Endothelial cell of umbilical vein (primary cell): ENCODE results near the gene MAP2K5.

Experiments
- CTCF ChIP-seq, 2 donors: IDR thresholded peaks; 1 replicate in 1 of 2; 2 replicates in 1 of 2; pipeline ENCODE4 v1.5.1; 2011; ENCODE audit warnings: low read length in 2 of 2, mild to moderate bottlenecking in 2 of 2, moderate library complexity in 2 of 2, control low read depth in 1 of 2, inconsistent platforms in 1 of 2, low read depth in 1 of 2; ENCODE audit not compliant: insufficient read depth in 1 of 2; ENCODE audit errors: extremely low read depth in 1 of 2
- EZH2 ChIP-seq: IDR thresholded peaks from 2 replicates; pipeline ENCODE4 v1.6.1; 2012; ENCODE audit warnings: borderline replicate concordance, low read depth, mild to moderate bottlenecking, moderate library complexity, low read length, inconsistent platforms; ENCODE audit not compliant: severe bottlenecking
- FOS ChIP-seq: IDR thresholded peaks from 2 replicates; pipeline ENCODE4 v1.6.1; 2011; ENCODE audit warnings: mild to moderate bottlenecking, low read length, moderate library complexity, borderline replicate concordance; ENCODE audit not compliant: insufficient read depth
- GATA2 ChIP-seq: IDR thresholded peaks from 2 replicates; pipeline ENCODE4 v1.7.0; 2011; ENCODE audit warnings: low read depth, mild to moderate bottlenecking, moderate library complexity, mixed read lengths, low read length; ENCODE audit not compliant: insufficient read length, insufficient read depth
- MAX ChIP-seq: IDR thresholded peaks from 2 replicates; pipeline ENCODE4 v1.6.1; 2011; ENCODE audit not compliant: insufficient read depth, insufficient read length
- POLR2A ChIP-seq: IDR thresholded peaks from 2 replicates; pipeline ENCODE4 v1.6.1; 2012; ENCODE audit warnings: low read depth, mild to moderate bottlenecking, control low read depth, low read length
- POLR2AphosphoS5 ChIP-seq: IDR thresholded peaks from 2 replicates; pipeline ENCODE4 v1.6.1; 2012; ENCODE audit warnings: low read depth, mild to moderate bottlenecking, control low read depth, low read length, moderate library complexity; ENCODE audit not compliant: insufficient read depth

GRCh38 chr15:67794832-67795574 lies 252.5 kb downstream of the MAP2K5 start:
- no peak for TF ChIP-seq CTCF (IDR thresholded peaks at IDR 0.05; ENCODE audit: extremely low read depth in 1 of 2, insufficient read depth in 1 of 2, low read depth in 1 of 2, low read length in 2 of 2)
- no peak for TF ChIP-seq POLR2AphosphoS5
- TF ChIP-seq POLR2A = no peak
- TF ChIP-seq MAX = no peak
- TF ChIP-seq GATA2 = no peak
- TF ChIP-seq FOS = no peak
- no peak for TF ChIP-seq EZH2
